MV-4-11 (cell line): ENCODE measurements around the gene LIN52.

Source experiments
- DNase-seq: peaks from one replicate; lab custom pipeline; 2025; lab: John Stamatoyannopoulos, UW

The LIN52 gene

DNA sequence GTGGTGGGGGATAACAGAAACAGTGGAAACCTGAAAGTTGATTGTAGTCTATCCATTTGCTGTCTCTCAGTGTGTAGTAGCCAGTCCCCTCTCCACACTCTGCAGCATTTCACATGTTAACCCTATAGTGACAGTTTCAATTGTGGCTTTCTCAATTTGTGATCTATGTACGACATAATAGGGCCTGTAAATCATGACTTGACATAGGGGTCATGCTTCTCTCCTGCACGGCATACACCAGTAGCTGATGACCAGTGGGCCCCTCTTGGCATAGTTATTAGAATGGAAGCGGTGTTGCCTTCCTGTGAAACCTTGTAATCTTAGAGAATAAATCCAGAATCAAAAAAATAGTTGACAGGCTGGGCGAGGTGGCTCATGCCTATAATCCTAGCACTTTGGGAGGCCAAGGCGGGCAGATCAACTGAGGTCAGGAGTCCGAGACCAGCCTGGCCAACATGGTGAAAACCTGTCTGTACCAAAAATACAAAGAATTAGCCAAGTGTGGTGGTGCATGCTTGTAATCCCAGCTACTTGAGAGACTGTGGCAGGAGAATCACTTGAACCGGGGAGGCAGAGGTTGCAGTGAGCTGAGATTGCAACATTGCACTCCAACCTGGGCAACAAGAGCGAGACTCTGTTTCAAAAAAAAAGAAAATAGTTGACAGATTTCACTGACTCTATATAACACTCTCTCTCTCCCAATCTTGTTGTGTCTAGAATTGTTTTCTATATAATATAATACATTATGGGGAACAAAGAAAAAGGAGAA lies 109.9 kb downstream of the LIN52 start:
- no peak for DNase-seq

DNA sequence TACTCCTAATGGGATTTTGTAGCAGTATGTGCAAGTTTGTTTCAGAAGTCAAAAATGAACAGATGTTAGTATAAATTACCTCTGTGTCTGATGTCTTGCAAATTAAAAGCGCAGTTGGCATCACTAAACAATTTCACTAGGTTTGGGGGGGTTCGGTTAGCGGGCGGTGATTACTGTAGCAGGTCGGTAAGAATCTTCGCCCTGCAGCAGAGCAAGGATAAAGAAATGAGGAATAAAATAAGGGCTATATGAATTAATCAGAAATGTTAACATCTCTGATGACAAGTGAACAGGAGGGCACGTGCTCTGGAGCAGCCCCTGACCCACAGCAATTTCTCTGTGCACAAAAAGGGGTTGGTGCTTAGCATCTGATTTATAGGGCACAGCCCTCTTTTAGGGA lies 110.9 kb downstream of the LIN52 start:
- DNase-seq: no peak

DNA sequence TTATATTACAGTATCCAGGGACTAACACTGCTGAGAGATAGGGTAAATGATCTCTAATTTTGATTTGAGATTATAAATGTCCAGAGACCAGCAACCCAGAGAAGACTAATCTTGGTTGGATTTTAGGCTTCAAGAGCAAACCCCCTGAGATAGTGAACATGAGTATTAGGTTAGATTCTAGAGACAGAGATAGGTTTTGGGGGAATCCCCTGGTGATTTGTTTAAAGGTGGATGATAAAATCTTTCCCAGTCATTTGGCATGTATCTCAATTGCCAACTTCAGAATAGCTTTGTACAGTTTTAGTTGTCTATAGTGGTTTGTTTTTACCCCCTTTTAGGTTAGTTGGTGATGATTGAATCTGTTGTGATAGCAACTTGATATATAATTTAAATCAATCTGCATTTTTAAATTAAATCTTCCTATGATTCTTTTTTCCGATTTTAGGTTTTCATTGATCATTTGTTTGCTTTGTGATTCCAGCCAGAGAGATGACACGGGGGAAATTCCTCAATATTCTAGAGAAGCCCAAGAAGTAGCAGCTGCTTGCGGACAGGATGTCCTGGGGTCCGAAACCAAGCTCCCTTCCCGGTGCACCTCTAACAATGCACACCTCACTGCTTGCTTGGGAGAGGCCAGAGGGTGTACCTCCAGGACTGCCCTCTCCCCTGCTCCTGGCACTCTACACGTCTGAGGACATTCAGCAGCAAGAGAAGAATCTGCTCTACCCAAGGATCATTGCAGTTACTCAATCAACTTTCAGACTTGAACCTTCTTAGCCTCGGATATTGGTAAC lies 113.9 kb downstream of the LIN52 start:
- DNase-seq: no peak

DNA sequence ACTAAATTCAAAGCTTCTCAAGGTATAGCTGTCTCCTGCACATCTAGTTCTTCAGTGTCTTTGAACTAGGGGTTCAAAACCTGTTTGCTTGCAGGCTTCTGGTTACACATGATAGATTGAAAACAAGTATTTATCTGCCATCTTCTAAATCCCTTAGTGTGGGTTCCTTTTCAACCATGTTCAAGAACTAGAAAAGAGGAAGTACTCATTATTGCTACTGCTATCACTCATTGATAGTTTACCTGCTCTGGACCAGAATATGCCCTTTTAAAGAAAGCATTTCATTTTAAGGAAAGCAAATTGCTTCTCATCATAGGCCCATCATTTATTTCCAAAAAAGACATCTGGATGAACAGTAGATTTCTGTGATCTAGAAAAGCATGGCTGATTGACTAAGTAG lies 117.4 kb downstream of the LIN52 start:
- DNase-seq: peak; percentile 5

DNA sequence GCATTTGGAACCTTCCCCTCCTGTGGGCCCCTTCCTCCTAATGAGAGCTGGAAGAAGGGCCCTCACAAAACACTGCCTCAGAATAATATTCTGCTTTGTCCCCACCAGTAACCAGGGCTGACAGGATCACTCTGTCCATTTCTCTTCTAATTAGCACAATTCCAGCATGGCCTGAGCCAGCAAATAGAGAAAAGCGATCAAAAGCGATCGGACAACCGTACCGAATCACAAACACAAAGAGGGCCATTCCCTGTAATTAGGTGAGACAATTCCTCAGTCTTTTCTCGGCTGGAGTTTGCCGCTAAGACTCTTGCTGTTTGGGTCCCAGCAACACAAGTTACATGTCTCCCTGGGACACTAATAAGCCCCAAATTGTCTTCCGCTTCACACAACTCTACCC lies 118.9 kb downstream of the LIN52 start:
- no peak for DNase-seq

DNA sequence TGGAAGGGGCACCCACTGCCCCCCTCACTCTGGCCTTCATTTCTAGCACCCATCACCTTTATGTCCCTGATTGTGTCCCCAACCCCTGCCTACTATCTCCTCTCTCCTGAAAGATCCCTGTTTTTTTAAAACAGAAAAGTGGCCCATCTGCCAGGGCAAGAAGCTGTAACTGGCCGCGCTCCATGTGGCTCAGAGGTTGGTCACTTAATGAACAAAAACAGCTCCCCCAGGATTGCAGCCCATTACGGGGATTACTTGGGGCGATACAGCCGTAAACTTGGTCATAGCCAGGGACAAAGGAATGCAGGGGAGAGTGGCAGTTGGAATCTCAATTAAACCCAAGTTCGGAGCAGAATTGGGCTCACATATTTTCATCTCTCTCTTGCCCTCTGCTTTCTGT lies 119.7 kb downstream of the LIN52 start:
- no peak for DNase-seq

DNA sequence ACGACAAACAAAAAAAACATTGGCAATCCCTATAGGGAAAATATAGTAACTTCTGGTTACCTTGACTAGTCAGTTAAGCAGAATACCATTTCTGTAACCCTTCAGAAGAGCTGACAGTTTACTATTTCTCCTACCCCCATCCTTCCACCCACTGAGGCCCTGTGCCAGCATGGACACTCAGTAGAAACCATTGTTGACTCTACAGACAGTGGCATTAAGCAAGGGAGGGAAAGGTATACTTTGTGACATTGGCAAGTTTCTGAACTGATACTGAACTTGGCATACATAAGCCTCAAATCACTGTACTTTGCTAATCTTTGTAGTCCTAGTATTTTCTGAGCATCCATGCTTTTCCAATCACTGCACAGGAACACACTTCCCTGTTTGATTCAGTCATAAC lies 121.1 kb downstream of the LIN52 start:
- no peak for DNase-seq

DNA sequence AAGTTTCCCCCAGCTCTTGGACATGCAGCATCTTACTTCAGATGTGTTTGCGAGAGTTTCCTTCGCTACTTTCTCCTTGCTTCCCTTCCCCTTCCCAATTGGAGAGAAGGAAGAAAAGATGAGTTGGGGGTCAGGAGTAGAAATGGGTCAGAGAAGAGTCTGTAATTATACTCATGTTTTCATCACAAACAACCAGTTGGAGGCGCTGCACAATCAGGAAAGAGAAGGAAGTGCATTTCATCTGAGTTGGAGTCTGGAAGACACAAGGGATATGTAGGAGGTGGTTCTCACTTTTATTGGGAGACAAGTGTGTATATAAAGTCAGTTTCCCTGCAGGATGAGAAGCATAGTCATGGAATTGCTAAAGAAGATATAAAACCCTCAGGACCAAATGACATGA lies 123.2 kb downstream of the LIN52 start:
- DNase-seq: no peak

DNA sequence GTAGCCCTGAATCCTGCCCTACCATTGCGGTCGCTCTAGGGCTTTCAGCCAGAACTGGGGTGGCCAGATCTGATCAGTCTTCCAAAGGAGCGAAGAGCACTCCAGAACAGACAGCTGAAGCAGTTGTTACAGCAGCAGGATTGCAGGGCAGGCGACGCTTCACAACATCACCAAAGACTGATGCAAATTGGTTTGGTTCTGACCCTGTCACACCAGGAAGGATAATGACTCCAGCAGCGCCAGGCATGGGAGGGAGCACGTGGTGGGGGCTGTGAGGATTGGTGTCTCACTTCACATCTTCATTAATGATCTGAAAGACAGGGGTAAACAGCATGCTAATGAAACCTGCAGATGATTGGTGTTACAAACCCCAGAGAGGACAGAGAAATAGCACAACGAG lies 123.9 kb downstream of the LIN52 start:
- no peak for DNase-seq

DNA sequence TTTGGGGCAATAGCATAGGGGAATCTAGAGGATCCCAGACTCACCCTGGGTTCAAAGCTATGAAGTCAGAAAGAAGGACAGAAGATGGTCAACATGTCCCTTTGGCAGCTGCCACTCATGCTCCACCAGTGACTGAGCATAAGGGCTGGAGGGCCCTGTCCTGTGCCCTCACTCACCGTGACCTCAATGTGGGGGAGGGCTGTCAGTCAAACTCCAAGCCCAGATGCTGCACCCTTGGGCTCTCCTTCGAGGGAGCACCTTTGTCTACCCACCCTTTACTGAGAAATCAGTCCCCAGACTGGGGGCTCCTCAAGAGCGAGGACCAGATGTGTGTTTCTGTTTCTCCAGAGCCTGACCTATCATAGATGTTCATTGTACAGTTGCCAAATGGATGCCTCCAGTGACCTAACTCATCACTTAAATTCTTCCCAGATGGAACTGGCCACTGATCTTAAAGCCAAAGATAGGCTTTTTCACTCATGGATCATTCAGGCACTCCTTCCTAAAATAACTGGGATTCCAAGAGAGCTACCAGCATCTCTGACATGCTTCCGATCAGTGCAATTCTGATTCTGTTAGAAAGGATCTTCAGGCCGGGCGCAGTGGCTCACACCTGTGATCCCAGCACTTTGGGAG lies 127.3 kb downstream of the LIN52 start:
- DNase-seq: no peak

DNA sequence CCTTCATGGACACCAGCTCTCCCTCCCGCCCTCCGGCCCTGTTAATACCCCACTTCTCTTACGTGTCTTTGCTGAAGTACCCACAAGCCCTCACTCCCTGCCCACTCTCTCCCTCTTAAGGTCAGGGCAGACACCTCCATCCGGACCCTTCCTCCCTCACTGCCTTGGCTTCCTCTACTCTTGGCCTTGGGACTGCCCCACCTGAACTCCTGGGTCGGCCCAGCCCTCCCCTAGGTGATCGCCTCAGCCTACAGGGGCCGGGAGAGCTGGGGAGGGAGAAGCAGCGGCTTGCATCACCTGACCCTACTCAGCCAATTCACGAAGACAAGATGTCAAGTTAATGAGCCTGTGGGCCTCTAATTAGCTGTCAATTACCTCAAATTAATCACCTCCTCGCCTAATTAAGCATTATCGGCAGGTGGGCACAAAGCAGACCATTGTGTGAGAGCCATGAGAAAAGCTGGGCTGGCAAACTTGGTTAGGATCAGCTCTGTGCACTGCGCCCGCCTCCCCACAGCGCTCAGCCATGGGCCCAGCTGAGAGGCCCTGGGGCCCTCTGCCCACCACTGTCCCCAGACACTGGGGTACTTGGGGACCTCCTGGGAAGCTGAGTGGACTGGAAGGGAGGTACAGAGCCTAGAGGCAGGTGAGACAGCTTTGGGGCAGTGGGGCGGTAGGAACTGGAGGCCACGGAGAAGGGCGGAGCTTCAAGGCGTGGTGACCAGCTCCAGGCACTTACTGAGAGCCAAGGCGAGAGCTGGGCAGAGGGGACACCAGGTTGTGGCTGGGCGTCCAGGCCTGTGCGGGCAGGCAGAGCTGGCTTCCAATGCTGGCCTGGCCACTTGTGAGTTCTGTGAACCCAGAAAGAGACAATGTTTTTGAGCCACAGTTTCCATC lies 129.4 kb downstream of the LIN52 start:
- DNase-seq: no peak

DNA sequence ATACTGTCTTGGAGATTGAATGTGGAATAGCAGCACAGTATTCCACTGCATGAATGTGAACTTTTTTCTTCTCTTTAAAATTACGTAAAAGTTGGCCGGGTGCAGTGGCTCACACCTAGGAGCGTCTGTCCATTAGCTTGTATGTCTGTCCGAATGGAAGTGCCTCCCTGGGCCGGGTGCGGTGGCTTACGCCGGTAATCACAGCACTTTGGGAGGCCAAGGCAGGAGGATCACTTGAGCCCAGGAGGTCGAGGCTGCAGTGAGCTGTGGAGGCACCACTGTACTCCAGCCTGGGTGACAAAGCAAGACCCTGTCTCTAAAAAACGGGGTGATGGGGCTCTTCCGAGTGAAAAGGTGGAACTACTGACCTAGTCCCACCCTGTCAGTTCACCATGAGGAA lies 131.9 kb downstream of the LIN52 start:
- DNase-seq: no peak

DNA sequence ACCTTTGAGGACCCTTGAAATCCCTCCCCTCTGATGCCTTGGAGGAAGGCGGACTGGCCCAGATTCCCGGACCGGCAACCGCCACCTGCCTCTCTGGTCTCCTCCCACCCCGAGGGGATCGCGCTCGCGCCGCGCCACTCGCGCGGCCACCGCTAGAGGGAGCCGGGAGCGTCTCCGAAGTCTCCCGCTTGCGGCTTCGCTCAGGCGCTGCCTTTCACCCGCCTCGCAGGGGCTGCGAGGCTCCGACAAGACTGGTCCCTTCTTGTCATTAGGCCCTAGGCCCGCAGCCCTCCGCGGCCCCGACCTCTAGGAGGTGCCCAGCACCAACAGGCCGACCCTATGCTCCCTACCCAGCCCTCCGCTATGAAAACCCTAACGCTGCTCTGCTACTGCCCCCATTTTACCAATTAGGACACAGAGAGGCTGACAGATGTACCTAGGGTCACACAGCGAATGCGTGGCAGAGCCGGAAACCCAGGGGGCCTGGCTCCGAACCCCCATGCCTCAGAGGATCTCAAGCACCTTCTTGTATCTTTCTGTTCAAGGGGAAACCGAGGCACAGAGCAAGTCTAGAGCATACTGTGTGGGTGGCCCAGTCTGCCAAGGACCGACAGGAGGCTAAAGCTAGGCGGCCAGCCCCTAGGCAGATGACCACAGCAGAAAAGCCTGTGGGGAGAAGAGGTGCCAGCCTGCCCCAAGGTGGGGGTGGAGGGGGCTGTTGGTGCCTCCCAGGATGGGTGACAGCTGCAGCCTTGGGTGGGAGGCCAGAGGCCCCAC lies 133.1 kb downstream of the LIN52 start:
- DNase-seq: peak; percentile 41

DNA sequence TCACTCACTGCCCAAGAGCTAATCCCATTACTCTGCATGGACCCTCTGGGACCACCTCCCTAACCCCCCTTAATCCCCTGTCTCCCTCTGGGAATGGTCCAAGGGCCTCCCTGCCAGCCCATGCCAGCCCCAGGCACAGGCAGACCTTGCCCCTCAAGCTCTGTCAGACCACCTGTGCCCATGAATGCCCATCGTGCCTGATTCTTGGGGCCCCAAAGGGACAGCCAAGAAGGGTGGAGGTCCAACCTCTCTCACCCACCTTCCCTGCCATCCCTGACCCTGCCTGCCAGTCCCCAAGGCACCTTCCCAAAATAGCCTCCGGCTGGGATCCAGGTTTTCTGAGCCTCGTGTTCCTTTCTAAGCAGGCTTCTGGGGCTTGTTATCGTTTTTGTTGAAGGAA lies 133.7 kb downstream of the LIN52 start:
- DNase-seq: no peak

DNA sequence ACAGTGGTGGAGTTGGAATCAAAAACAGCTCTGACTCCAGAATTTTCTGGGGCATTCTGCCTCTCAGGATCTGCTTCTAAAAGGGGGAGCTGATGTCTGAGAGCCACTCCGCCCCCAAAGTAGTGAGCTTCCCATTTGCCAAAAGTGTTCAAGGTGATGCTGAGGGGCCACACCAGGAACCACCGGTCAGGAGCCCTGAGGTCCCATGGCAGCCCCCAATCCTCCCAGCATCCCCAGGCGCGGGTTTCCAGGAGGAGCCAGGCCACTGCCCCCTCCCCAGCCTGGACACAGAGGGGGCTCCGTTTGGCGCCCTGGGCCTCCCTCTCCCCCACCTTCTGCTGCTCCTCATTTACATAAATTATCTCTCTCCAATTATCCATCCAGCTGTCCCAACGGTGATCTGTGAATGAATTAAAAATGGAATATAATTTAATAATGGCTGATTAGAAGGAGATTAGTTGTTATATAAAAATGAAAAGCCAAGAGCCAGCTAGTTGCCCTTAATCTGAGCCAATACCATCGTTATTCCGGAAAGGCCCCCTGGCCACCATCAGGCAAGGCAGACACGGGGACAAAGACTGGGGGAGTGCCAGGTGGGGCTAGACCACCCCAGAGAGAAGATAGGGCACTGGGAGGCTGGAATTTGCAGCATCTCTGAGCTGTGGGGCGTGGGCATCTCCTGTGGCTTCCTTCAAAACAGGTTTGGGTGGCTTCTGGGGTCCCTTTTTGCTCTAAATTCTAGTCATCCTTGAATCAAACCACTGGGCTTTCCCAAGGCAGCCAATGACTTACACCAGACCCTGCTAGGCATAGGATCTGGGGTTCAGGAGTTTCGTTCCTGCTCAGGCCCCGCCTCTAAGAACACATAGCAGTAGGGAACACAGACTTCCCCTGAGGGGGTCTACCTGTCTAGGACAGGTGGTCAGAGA lies 134.8 kb downstream of the LIN52 start:
- no peak for DNase-seq

DNA sequence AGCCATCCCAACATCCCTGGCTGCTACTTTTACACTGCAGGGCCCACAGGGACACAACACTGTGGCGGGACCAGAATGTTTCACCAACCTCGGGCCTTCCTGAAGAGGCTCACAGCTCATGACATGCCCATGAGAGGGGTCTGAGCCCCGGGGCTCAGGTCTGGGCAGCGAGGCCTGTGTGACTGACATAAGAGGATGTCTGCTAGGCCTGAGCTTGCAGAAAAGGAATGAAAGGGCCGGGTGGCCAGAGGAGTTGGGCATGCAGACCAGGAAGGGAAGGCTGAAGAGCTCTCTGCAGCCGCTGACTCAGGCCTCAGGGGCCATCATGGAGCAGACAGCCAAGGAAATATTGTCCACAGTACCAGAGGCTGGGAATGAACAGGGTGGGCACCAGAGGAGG lies 136.2 kb downstream of the LIN52 start:
- DNase-seq: no peak

DNA sequence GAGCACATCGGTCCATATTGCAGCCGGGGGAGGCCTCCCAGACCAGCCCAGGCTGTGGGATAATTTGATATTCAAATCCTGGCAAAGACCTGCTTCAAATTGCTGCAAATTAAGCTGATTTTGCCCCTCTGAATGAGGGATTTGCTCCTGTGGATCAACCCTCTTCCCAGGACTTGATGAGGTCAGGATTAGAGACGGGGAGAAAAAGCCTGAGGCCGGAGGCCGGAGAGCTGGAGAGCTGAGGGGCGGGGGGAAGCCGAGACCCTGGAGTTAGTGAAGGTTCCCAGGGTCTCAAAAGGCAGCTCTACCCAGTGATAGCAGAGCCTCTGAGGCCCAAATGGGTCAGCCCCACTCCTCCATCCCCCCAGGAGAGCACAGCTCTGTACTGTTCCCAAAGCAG lies 137.0 kb downstream of the LIN52 start:
- DNase-seq: no peak

DNA sequence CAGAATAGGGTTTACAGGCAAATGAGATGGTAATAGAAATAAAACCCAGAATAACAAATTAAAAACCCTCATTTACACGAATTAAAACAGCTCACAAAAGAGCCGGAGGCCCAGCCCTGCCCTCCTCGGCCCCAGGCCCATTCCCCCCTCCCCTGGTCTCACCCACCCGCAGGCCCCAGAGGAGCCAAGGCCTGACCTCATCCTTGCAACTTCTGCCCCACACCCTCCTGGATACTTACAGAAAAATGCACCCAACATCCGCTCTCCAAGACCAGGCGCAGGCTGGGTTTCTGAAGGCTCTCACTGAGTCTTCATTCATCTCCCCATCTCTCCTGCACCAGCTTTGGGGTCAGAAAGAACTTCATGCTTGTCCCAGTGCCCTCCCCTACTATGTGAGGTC lies 138.3 kb downstream of the LIN52 start:
- DNase-seq: no peak

DNA sequence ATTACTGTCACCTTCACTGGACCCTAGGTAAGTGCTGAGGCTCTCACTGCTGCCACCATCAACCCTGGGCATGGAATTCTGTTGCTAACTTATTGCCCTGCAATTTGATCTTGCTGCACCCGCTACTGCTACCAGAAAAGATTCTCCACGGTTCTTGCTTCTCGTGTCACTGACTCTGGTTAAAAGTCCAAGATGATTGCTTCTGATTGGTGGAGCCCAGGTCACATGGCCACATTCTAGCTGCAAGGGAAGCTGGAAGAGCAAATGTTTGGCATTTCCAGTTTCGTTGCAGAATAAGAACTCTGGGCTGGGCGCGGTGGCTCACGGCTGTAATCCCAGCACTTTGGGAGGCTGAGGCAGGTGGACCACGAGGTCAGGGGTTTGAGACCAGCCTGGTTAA lies 147.0 kb downstream of the LIN52 start:
- DNase-seq: no peak

DNA sequence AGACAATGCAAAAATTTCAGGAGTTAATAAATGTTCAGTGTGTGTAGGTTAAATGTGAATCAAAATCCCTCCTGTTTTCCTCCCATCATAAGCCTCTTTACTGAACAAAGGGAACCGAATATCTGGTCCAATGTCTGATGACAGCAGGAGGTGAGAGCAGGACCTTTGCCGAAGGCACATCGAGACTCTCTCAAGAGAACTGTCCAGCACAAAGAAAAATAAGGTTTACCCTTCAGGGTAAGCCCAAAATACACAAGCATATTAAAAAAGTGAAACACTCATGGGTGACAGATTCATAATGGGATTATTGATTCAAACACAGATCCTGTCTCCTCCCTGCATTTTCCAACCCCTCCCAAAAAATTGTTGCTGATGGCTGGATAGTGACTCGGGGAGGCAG lies 150.3 kb downstream of the LIN52 start:
- DNase-seq: no peak
